GM19025 (cell line): ENCODE measurements around the gene LCMT1.
"Not testable (repeated sequence)": the region's sequence is repeated elsewhere in the genome, so short reads cannot be mapped to it uniquely, and the experiment has no call there.

Source experiments
- ATAC-seq: cut with Tn5 transposase; IDR thresholded peaks from one replicate; pipeline ENCODE4 v1.9.1; 2021; ENCODE audit warnings: mild to moderate bottlenecking, low read depth, moderate library complexity; ENCODE audit not compliant: unreplicated experiment

The LCMT1 gene

GRCh38 chr16:25111403-25112166 lies at the start of gene LCMT1:
LCMT1 (plus strand) TSS chr16:25111742; CDS start chr16:25111884, 142 bp downstream.
- peak; percentile 95 for ATAC-seq

- ATAC-seq: no peak
Observed at GRCh38 chr16:25063102-25063501, 48.4 kb upstream of the LCMT1 start.

DNA sequence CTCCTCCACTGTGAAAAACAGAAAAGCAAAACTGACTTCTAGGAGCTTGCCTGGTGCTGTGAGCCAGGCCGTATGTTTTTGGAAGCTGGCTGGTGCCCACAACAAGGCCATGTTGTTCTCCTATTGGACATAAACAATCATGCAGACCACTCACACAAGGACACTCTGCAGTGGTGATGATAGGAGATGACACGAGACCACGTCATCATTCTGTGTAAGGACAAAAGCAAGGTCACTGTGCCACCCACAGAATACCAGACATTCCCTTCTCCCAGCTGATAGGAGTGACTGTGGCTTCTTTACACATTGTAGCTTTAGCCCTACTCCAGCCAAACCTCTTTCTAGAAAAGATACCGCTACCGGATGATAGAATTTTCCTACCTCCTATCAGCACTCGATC lies 47.7 kb upstream of the LCMT1 start:
- ATAC-seq: no peak

DNA sequence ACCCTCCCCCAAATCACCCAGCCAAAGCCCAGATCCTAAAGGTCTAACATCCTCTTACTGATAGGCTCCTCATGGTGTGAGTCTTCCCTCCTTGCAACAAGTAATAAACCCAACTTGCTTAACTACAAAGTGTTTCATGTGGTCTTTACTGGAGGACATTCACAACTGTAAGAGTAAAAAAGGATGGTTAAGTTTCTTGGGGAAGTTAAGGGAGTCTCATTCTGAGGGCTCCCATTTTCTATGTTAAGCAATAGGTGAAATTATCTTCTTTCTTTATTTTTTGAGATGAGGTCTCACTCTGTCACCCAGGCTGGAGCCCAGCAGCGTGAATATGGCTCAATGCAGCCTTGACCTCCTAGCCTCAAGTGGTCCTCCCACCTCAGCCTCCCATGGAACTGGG lies 47.3 kb upstream of the LCMT1 start:
- ATAC-seq: not testable (repeated sequence)

DNA sequence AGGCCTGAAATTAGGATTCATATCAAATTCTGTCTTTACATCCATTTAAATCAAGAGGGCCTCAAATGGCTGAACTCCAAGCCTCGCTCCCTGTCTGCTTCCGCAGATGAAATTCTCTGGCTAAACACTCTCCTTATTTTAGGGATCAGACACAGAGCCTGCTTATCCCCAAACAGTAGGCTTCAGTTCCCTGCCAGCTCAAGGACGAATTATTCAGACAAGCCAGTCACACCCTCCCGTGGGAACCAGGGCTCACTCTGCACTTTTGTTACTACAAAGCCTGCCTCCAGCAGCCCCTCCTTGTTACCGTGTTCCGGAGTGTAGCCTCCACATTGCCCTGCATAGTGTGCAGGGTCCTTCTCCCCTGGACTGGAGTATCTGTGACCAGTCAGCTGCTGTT lies 46.6 kb upstream of the LCMT1 start:
- ATAC-seq: no peak

DNA sequence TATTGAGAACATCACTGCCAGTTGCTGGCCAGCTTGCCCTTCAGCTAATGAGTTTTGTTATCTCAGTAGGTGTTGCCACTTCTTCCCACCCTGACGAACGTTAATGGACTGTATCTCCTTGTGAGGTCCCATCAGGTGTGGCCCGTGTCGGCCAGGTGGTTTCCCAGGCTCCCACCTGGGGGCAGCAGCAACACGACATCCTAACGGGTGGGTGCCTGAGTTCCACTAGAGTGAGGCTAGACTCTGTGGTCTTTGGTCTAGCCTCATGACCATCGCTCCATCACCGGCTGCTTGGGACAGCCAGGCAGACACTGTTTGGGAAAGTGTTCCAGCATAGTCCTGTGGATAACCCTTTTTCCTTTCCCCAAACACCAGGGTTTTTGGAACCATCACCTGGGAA lies 45.6 kb upstream of the LCMT1 start:
- no peak for ATAC-seq

DNA sequence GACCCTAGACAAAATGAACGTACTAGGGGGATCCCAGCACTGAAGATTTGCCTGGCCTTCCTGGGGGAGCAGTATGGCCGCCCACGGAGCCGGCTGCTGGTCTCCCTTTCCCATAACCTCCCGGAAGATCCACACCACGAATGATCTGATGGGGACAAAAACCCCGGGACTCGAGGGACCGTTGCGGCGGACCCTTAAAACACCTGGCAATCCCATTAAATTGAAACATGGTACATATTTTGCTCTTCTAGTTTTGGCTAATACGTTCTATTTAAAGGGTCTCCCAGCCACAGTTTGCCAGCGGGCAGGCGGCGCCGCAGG lies 45.2 kb upstream of the LCMT1 start:
- no peak for ATAC-seq

GRCh38 chr16:25066747-25067631 lies 44.6 kb upstream of the LCMT1 start:
- peak; percentile 93 for ATAC-seq

GRCh38 chr16:25073854-25074253 lies 37.7 kb upstream of the LCMT1 start:
- no peak for ATAC-seq

DNA sequence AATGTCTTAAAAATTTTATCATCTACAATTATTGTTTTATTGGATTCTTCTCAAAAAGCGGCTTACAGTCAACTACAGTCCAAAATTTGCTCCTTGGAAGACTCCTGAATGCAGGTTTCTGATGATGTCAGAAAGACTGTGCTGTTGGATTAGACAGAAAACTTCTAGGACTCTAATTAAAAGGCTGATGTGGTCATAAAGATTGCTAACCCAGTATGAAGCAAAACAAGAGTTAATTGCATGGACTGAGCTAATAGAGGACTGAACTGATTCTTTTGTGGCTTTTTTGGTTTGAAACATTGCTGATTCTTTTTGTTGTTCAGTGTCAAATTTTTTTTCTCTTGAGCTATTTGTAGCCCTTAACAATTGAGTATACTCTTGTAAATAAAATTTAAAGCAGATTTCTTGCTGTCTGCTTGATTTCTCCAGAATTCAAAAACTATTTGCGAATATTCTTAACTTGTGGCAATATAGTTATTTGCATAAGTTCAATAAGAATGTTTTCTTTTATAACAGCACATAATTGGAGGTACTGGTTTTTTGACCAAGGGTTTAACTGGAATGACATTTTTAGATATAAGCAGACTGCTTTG lies 33.1 kb upstream of the LCMT1 start:
- ATAC-seq: no peak

DNA sequence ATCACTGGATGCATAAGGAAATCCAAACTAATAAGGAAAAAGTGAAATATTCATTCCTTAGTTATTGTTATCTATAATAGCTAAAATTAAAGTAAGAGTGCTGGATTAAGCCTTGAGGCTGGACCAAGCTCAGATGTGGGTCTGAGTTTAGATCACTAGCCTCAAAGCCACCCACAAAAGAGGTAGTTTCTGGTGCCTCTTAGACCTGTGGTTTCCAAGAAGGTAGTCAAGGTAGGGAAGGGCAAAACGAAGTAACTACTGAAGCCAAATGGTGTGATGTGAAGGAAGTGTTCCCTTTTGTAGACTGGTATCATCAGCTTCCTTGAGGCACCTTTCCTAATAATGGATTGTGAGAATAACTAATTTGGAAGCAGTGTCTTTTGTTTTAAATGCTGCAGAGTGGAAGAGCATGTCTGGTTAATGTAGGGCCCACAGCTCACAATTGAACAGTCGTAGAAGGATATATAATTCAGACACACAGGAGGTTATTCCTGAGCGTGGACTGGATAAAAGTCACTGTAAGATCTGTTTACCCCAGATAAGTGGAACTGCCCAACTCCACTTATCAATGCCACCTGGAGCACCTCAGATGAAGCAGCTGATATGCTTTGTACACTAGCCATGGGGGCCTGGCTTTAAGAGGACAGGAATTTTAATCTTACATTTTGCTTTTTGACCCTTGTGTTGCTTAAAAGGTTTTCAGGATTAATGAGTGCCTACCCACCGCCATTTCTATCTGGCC lies 31.7 kb upstream of the LCMT1 start:
- no peak for ATAC-seq

GRCh38 chr16:25080420-25081131 lies 31.0 kb upstream of the LCMT1 start:
- ATAC-seq: no peak

DNA sequence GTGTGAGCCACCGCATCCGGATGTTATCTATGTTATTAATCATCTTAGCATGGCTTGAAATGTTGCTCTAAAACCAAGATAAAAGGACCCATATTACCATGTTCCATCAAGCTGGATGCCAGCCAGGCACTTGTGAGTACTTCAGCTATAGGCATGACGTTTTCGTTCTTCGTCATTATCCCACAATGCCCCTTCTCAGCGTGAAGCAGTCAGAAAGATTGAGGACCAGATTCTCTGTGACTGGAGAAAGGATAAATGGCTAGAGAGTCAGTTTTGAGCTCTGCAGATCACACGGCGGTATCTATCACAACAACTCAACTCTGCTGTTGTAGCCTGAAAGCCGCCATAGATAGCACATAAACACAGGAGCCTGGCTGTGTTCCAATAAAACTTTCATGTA lies 29.8 kb upstream of the LCMT1 start:
- ATAC-seq: no peak

GRCh38 chr16:25083065-25083464 lies 28.5 kb upstream of the LCMT1 start:
- ATAC-seq: no peak

- no peak for ATAC-seq
Observed at GRCh38 chr16:25083701-25084100, 27.8 kb upstream of the LCMT1 start.

DNA sequence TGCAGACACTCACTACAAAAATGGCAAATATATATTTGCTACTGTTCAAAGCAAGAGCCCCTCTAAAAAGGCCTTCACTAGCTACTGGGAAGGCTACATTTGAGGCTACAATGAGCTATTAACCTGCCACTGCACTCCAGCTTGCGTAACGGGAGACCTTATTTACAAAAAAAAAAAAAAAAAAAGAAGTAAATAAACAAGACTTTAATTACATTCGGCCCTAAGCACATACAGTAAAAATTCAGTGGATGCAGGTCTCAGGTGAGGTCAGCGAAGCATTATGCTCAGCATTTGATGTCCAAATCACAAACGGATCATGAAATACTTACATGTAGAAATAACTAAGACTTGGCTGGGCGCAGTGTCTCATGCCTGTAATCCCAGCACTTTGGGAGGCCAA lies 26.7 kb upstream of the LCMT1 start:
- ATAC-seq: no peak

DNA sequence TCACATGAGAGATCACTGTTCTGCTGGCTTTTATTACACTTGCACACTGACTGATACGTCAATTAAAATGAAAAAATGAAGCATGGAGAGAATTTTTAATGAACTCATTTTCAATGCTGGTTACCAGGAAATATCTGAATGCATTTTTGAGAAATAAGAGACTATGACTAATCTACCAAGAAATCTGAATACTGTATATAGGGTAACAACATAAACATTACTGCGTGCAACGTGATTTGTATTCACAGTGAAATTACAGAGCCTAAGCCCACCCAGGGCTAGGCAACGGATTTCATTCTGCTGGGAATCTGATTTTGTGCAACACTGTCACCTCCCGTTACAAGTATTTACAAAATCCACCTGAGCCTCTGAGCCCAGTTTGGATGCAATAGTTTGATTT lies 23.8 kb upstream of the LCMT1 start:
- no peak for ATAC-seq

- no peak for ATAC-seq
Observed at GRCh38 chr16:25089351-25089750, 22.2 kb upstream of the LCMT1 start.

DNA sequence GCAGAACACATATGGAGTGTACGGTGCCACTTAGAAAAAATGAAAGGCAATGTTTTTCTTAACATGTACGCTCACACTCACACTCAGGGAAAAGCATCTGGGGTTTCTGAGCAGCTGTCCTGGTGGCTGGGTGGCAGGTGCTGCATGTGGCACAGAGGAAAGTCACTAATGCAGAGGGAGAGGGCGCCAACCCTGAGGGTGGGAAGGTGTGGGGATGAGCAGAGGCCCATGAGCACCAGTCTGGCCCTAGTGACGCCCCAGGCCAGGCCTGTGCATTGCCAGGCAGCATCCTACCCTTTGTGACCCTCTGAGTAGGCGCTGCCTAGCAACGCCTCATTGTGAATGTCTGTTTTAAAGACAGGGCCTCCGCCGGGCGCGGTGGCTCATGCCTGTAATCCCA lies 19.1 kb upstream of the LCMT1 start:
- no peak for ATAC-seq
